NCI-H345 treated with DMSO at 0.1 percent for 48 hours (cell line): ENCODE data around the gene PKP4.

ENCODE experiments used
- DNase-seq: peaks from one replicate; lab custom pipeline; 2025; ENCODE audit not compliant: unreplicated experiment; lab: John Stamatoyannopoulos, UW

The PKP4 gene

DNA sequence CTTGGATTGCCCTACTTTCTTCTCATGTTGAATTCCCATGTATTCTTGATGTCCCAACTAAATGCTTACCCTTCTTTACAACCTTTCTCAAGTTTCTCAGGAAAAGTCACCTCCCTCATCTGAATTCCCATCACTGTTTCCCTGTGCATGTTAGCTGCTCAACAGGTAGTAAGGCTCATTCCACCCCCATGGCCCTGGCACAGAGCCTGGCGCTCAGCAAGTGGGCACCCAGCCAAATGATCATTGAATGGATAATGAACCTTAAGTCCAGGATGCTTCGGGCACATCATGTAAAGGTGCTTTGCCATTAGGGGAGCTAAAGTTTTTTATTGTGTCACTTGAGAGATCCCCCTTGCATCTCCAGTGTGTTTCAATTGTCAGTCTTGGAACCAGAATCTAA, 124.0 kb downstream of the PKP4 start:
- DNase-seq = peak; percentile 7

DNA sequence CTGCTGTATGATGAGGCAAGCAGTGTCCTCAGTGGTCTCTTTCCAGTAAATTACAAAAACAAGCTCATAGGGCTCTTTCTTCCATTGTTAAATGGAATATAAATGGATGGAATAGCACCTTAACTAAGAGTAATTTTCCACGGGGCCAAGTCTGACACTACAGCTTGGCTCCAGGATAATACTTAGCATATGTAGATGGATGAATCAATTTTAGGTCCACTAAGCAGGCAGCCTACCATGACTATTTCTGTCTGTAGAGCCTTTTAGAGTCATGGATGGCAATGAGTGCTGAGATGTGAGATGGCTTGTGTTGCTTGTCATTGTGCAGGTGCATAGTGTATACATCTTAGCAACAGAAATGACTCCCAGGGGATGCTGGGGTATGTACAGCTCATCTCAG, 125.9 kb downstream of the PKP4 start:
- DNase-seq = no peak

DNA sequence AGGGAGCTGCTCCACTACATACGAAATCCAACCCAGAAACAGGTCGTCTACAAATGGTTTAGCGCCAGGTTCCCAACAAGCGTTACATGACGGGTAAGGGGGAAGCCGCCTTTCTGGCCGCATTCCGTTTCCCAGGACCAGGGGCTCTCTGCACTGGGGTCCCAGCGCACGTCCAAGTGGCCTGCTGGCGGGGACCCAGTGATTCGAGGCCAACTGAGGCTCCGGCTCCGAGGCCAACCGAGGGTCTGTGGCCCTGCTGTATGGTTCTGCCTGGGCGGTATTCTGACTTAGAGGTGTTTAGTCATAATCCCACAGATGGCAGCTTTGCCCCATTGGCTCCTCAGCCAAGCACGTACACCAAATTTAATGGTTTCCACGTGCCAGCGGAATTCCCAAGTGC, 127.2 kb downstream of the PKP4 start:
- DNase-seq = no peak

DNA sequence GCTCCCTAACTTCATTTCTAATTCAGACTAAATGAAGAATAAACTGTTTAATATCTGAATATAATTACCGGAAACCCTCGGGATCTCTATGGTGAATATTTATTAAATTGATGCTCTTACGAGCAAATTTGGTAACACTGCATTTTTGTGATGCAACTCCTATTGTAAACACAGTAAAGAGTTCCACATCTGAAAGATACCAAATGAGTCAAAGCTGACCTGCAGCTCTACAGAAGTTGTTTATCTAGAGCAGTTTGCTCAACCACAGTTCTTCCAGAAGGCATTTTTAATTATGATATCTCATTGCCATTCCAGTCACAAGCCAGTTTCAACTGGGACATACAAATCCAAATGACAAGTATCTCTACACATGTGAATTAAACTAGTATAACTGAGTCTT, 129.7 kb downstream of the PKP4 start:
- no peak for DNase-seq

GRCh38 chr2:158589303-158589702, 132.6 kb downstream of the PKP4 start:
- no peak for DNase-seq

GRCh38 chr2:158598862-158599517, 142.2 kb downstream of the PKP4 start:
- DNase-seq = peak; percentile 13

GRCh38 chr2:158599609-158600008, 142.9 kb downstream of the PKP4 start:
- no peak for DNase-seq

DNA sequence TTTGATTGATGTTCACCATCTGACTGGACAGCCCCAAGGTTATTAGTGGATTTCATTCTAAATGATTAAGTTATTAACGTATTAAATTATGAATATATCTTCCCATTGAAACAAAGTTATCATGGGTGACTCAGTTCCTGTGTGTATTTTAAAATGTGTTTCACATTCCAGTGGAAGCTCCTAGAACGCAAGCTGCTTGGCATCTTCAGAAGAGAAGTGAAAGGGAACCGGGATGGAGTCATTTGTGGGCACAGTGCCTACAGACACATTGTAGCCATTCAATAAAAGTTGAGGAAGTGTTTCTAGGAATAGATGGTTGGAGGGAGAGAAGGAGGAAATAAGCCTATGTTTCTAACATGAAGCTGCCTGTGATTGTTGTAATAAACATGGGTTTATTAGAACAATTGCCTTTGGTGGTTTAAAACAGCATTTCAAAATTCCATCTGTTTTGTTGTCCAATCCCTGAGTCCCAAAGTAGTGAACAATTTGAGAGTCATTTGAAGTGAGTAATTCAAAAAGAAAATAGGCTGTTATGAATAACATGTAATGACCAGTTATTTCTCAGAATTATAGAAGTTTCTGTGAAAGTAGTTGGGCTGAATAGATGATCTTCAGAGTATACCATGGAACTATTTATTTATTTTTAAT, 143.5 kb downstream of the PKP4 start:
- no peak for DNase-seq

GRCh38 chr2:158602027-158602426, 145.3 kb downstream of the PKP4 start:
- DNase-seq = no peak

DNA sequence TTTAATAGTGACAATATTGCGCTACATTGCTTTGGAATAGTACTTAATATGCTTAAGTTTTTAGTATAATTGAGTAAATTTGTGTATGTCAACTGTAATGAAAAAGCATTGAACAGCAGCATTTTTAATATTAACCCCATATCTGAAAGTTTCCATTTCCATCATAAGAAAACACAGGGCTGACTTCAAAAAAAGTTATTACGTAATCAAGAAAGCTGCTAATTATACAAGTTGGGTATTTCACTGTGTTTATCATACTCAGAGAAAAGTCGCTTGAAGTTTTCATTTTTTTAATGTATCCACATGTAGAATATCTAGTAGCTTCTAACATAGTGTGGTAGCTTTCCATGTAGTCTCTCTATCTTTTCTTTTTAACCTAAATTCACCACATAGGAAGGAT, 146.5 kb downstream of the PKP4 start:
- no peak for DNase-seq

DNA sequence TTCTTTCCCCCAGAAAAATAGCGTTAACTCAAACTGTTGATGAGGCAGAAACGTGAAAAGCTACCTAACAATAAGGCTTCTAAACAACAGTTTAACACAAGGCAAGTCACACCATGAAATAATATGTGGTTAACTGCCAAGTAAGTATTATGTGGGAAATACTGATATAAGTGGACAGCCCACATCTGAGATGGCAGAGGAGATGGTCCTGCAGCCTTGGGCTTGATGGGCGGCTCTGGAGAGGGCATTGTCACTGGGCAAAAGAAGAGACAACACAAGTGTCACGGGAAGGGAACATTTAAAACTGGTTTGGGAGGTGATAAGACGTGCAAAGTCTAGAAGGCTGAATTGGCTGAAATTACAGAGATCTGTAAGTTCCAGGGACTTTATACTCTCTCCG, 147.2 kb downstream of the PKP4 start:
- DNase-seq = no peak

DNA sequence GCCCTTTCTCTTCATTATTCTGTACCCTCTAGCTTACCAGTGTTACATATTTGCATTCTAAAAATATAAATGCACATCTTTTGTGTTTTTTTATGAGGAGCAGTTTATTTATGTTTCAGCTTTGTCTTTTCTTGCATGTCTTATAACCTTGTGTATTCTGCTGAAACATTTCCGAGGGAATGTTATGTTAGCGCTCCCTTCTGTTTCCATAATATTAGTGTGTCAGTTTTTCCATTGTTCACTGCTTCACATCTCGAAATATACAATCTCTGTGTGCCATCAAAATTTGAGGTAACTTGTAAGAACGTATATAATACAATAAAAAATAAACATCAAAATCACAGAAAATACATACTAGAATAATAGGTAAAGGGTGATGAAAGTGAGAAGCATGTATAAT, 153.3 kb downstream of the PKP4 start:
- no peak for DNase-seq

DNA sequence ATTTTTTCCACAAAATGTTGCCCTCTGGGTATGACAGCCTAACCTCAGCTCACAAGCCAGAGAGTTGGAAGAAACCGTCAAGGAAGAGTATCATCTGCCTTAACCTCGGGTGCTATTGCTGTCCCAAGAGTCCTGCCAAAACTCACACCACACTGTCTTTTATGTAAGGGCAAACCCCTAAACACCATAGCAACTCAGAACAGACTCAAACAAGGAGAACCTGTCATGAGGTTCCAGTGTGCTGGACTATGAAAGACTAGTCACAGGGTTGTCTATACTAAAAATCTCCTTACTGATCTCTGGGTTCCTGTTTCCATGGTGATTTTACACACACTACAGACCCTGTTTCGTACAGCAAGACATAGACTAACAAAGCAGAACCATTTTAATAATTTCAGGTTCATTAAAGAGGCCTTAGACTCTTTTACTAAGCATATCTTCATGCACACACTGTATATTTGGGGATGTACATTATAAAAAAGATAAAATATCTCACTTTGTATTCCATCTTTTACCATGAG, 159.8 kb downstream of the PKP4 start:
- DNase-seq = no peak

GRCh38 chr2:158618891-158619490, 162.2 kb downstream of the PKP4 start:
- no peak for DNase-seq

DNA sequence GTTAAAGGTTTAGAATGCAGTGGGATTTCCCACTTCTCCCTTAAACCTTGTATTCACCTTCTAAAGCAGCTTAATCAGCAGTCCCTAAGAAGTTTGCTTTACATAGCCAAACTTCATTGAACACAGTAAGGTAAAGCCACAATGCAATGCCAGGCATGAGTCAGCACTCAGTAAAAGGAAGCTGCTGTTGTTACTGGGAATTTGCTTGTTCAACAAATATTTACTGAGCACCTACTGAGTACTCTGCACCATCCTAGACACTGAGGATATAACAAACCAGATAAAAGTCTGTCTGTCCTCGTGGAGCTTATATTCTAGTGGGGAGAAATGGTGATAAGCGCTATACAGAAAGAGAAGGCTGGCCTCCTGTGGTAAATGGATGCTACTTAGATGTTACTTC, 162.7 kb downstream of the PKP4 start:
- DNase-seq = no peak

DNA sequence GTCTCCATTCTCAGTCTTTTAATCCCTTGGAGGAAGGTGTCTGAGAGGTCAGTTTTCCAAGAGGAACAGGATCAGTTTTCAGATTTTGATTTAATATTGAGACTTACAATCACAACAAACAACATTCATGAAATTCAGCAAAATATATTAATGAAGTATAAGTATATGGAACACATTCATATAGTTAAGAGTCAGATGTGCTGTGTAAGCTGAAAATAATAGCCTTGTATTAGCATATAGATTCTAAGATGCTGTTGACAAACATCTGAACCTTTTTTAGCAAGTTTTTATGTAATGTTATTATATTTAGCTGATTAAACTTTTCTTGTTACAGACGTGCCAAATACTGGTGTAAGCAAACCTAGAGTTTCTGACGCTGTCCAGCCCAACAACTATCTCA, 163.9 kb downstream of the PKP4 start:
- DNase-seq = no peak

DNA sequence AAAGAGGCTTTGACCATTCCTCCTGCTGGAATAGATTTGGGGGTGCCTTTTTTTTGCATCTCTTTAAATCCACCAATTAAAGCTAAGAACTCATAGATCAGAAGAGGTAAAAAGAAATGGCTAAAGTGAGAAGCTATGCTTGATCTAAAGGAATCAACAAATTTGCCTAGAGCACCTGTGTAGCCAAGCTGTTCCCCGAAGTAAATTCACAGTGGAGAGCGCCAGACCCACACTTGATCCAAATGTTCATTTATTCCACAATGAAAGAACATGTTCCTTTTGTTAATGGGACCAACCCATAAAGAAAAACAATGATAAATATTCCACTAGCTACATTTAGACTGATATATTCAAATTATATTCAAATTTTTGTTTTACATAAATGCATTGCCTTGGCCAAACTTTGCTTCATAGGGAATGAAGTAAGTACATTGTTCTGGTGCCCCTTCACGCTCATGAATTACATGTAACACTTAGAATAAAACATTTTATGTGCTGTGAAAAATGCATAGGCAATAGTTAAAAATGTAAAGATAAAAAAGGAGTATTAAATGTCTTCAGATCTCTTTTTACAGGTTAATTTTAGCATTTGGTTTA, 167.4 kb downstream of the PKP4 start:
- no peak for DNase-seq

GRCh38 chr2:158624961-158625360, 168.2 kb downstream of the PKP4 start:
- DNase-seq = no peak

GRCh38 chr2:158629116-158629515, 172.4 kb downstream of the PKP4 start:
- no peak for DNase-seq

- no peak for DNase-seq
These were observed 176.5 kb downstream of the PKP4 start for GRCh38 chr2:158633261-158633660.

DNA sequence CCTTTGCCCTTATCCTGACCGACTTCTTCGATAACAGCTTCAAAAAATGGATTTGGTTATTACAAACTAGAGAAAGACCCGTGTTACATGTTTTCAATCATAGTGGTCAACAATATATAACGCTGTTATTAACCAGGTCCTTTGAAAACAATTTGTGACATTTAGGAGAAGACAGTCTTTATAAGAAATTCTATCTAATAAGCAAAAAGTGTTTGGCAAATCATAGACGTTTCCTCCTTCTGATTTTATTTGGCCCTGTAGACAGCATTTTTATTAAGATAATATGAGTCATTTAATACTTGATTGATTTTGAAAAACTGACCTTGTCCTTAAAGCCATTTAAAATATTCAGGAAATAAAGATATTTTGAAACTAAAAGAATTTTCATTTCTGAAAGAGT, 177.9 kb downstream of the PKP4 start:
- no peak for DNase-seq

GRCh38 chr2:158635961-158636601, 179.3 kb downstream of the PKP4 start:
- no peak for DNase-seq
